Measurements from ENCODE around the gene ARHGEF25. TPM values are rescaled to one million over a fixed set of nuclear protein-coding genes. Genes with fewer than 3 reads are reported as not detected.
"Not testable (repeated sequence)": the region's sequence is repeated elsewhere in the genome, so short reads cannot be mapped to it uniquely, and the experiment has no call there.

Gene ARHGEF25
- total RNA-seq, 1 experiment from 2014 or later: 20.9 TPM

GRCh38 chr12:57615637-57616036 lies 4.4 kb downstream of the ARHGEF25 start:
- no TSS peak for BruUV-seq (replicated peaks)
- TF ChIP-seq EZH2 (IDR thresholded peaks at IDR 0.05; ENCODE audit: borderline replicate concordance, low read depth, low read length, poor library complexity, severe bottlenecking): no peak
- no peak for TF ChIP-seq CTCF (conservative IDR thresholded peaks at IDR 0.05; ENCODE audit: low read depth, low read length)

GRCh38 chr12:57616383-57617101 lies 5.3 kb downstream of the ARHGEF25 start:
- Histone ChIP-seq H3K27ac (ENCODE audit: low read depth, low read length, poor library complexity, severe bottlenecking) (no peak overlapping the region), H3K27me3 (replicated peaks; ENCODE audit: insufficient read depth, low read depth, low read length, poor library complexity) (peaks cover 13% of the 10 kb centered on the region), H3K9me3 (ENCODE audit: low read depth, low read length, poor library complexity, severe bottlenecking) (no peaks in the 10 kb centered on the region), H3K4me1 (ENCODE audit: insufficient read depth, low read length, poor library complexity, severe bottlenecking) (peaks cover 23% of the 10 kb centered on the region), H3K4me3 (ENCODE audit: low read depth, low read length, poor library complexity, severe bottlenecking) (no peak overlapping the region), H3K36me3 (ENCODE audit: insufficient read depth, low read length, poor library complexity, severe bottlenecking) (peaks cover 10% of the 10 kb centered on the region)
- peak; percentile 83 for DNase-seq (ENCODE audit: low spot score)
- CTCF ChIA-PET: interaction anchor here (0.9 to 1.1 kb wide), 3 partner anchors 16 to 158 kb away, joined by 3 to 6 read pairs (median 4); partner anchors contain the start of gene B4GALNT1
- no peak for TF ChIP-seq EZH2 (IDR thresholded peaks at IDR 0.05; ENCODE audit: borderline replicate concordance, low read depth, low read length, poor library complexity, severe bottlenecking)
- no peak for TF ChIP-seq CTCF (conservative IDR thresholded peaks at IDR 0.05; ENCODE audit: low read depth, low read length)
- intact Hi-C loops (cut with micrococcal nuclease; ENCODE audit: unreplicated experiment): no loop called here
- POLR2A ChIA-PET (ENCODE audit: low non-redundant PET): no interaction called here
- BruUV-seq (replicated peaks): no TSS peak

More at GRCh38 chr12:57615637-57616036, 4.4 kb downstream of the ARHGEF25 start:
- Histone ChIP-seq H3K27me3 (replicated peaks; ENCODE audit: insufficient read depth, low read depth, low read length, poor library complexity) (peaks cover 4% of the 10 kb centered on the region), H3K36me3 (ENCODE audit: insufficient read depth, low read length, poor library complexity, severe bottlenecking) (peaks cover 10% of the 10 kb centered on the region), H3K27ac (ENCODE audit: low read depth, low read length, poor library complexity, severe bottlenecking) (no peak overlapping the region), H3K4me1 (ENCODE audit: insufficient read depth, low read length, poor library complexity, severe bottlenecking) (peaks cover 23% of the 10 kb centered on the region), H3K9me3 (ENCODE audit: low read depth, low read length, poor library complexity, severe bottlenecking) (no peaks in the 10 kb centered on the region), H3K4me3 (ENCODE audit: low read depth, low read length, poor library complexity, severe bottlenecking) (no peak overlapping the region)
- DNase-seq (ENCODE audit: low spot score): no peak
- CTCF ChIA-PET: interaction anchor here (0.9 to 1.1 kb wide), 2 partner anchors 17 to 157 kb away, joined by 3 to 6 read pairs; partner anchors contain the start of gene B4GALNT1
- POLR2A ChIA-PET (ENCODE audit: low non-redundant PET): interaction anchor here (0.6 kb wide), 1 partner anchor 8 kb away, joined by 3 read pairs; no protein-coding TSS in a partner anchor
- intact Hi-C loops (cut with micrococcal nuclease; ENCODE audit: unreplicated experiment): no loop called here

GRCh38 chr12:57617942-57618341 lies 6.7 kb downstream of the ARHGEF25 start:
- H3K27ac ChIP-seq (ENCODE audit: low read depth, low read length, poor library complexity, severe bottlenecking): no peak overlapping the region
- intact Hi-C loops (cut with micrococcal nuclease; ENCODE audit: unreplicated experiment): no loop called here
- no peak overlapping the region for H3K4me3 ChIP-seq (ENCODE audit: low read depth, low read length, poor library complexity, severe bottlenecking)
- DNase-seq (ENCODE audit: low spot score): no peak
- peaks cover 13% of the 10 kb centered on the region for H3K27me3 ChIP-seq (replicated peaks; ENCODE audit: insufficient read depth, low read depth, low read length, poor library complexity)
- no TSS peak for BruUV-seq (replicated peaks)
- H3K36me3 ChIP-seq (ENCODE audit: insufficient read depth, low read length, poor library complexity, severe bottlenecking): peaks cover 10% of the 10 kb centered on the region
- ChIA-PET CTCF (no interaction called here), POLR2A (ENCODE audit: low non-redundant PET) (no interaction called here)
- no peaks in the 10 kb centered on the region for H3K9me3 ChIP-seq (ENCODE audit: low read depth, low read length, poor library complexity, severe bottlenecking)
- TF ChIP-seq CTCF (conservative IDR thresholded peaks at IDR 0.05; ENCODE audit: low read depth, low read length) (no peak), EZH2 (IDR thresholded peaks at IDR 0.05; ENCODE audit: borderline replicate concordance, low read depth, low read length, poor library complexity, severe bottlenecking) (no peak)
- peaks cover 19% of the 10 kb centered on the region for H3K4me1 ChIP-seq (ENCODE audit: insufficient read depth, low read length, poor library complexity, severe bottlenecking)

GRCh38 chr12:57618431-57618830 lies 7.2 kb downstream of the ARHGEF25 start:
- H3K4me3 ChIP-seq (ENCODE audit: low read depth, low read length, poor library complexity, severe bottlenecking); DNase-seq (ENCODE audit: low spot score); H3K36me3 ChIP-seq (ENCODE audit: insufficient read depth, low read length, poor library complexity, severe bottlenecking); H3K9me3 ChIP-seq (ENCODE audit: low read depth, low read length, poor library complexity, severe bottlenecking); BruUV-seq (replicated peaks); intact Hi-C loops (cut with micrococcal nuclease; ENCODE audit: unreplicated experiment); CTCF ChIA-PET; H3K27ac ChIP-seq (ENCODE audit: low read depth, low read length, poor library complexity, severe bottlenecking); POLR2A ChIA-PET (ENCODE audit: low non-redundant PET): not testable (repeated sequence)
- H3K4me1 ChIP-seq (ENCODE audit: insufficient read depth, low read length, poor library complexity, severe bottlenecking): peaks cover 19% of the 10 kb centered on the region
- H3K27me3 ChIP-seq (replicated peaks; ENCODE audit: insufficient read depth, low read depth, low read length, poor library complexity): peaks cover 13% of the 10 kb centered on the region
